Progenitor cell of endocrine pancreas (in vitro differentiated cells): ENCODE measurements around the gene TFF1. TPM values are rescaled to one million over a fixed set of nuclear protein-coding genes. Genes with fewer than 3 reads are reported as not detected.

Source experiments
- DNase-seq: peaks from one replicate; pipeline ENCODE4 v3.0.0; 2021; ENCODE audit warnings: low spot score; ENCODE audit not compliant: unreplicated experiment
- H3K27ac Mint-ChIP-seq: 2 replicates; pipeline ENCODE4 v1.8.0; 2021; ENCODE audit warnings: mild to moderate bottlenecking, moderate library complexity, mixed read lengths
- H3K27me3 Mint-ChIP-seq: 2 replicates; pipeline ENCODE4 v1.8.0; 2021; ENCODE audit warnings: mixed read lengths
- H3K36me3 Mint-ChIP-seq: 2 replicates; pipeline ENCODE4 v1.8.0; 2022; ENCODE audit warnings: mixed read lengths; ENCODE audit not compliant: insufficient read depth
- H3K4me1 Mint-ChIP-seq: 2 replicates; pipeline ENCODE4 v1.8.0; 2021; ENCODE audit warnings: low read depth, mixed read lengths
- H3K4me3 Mint-ChIP-seq: 2 replicates; pipeline ENCODE4 v1.8.0; 2021; ENCODE audit warnings: low read depth, mild to moderate bottlenecking, moderate library complexity, mixed read lengths
- H3K9me3 Mint-ChIP-seq: 2 replicates; pipeline ENCODE4 v1.8.0; 2021; ENCODE audit warnings: low read depth, mixed read lengths
- total RNA-seq: library from RNA; stranded (reverse); gene quantifications from 2 replicates; pipeline ENCODE4 v1.2.1, GENCODE V29; 2021
- TF ChIP-seq, protein P1 (sequence below): fragments of 200-600 bp; sonication (generic); IDR thresholded peaks from one replicate; pipeline ENCODE4 v1.5.0; 2021; ENCODE audit warnings: antibody characterized with exemption, mild to moderate bottlenecking; ENCODE audit not compliant: unreplicated experiment

Gene TFF1
- total RNA-seq, 1 donor from 2014 or later: 0.77 TPM

DNA sequence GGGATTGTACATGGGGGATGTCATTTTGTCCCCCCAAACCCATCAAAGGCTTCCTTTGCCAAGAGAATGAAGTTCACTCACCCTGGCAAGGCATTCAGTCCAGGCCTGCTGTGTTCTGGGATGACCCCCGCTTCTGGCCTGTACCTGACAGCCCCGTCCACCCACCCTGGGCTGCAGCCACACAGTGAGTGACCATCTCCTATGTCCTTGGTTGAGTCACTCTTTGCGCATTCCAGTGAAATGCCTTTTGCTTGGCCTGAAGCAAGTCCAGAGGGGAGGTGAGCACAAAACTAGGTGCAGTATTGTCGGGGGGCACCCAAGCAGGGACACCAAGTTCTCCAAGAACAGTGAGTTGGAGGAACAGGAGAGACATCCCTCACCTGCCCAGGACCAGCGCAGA, 19.3 kb upstream of the TFF1 start:
- DNase-seq: no peak
- Mint-ChIP-seq H3K9me3 (no peaks in the 10 kb centered on the region), H3K27ac (no peak overlapping the region), H3K4me1 (peaks cover 50% of the 10 kb centered on the region), H3K27me3 (no peaks in the 10 kb centered on the region), H3K4me3 (no peak overlapping the region), H3K36me3 (peaks cover 7% of the 10 kb centered on the region)
- TF ChIP-seq, protein P1, sequence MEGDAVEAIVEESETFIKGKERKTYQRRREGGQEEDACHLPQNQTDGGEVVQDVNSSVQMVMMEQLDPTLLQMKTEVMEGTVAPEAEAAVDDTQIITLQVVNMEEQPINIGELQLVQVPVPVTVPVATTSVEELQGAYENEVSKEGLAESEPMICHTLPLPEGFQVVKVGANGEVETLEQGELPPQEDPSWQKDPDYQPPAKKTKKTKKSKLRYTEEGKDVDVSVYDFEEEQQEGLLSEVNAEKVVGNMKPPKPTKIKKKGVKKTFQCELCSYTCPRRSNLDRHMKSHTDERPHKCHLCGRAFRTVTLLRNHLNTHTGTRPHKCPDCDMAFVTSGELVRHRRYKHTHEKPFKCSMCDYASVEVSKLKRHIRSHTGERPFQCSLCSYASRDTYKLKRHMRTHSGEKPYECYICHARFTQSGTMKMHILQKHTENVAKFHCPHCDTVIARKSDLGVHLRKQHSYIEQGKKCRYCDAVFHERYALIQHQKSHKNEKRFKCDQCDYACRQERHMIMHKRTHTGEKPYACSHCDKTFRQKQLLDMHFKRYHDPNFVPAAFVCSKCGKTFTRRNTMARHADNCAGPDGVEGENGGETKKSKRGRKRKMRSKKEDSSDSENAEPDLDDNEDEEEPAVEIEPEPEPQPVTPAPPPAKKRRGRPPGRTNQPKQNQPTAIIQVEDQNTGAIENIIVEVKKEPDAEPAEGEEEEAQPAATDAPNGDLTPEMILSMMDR: no peak

DNA sequence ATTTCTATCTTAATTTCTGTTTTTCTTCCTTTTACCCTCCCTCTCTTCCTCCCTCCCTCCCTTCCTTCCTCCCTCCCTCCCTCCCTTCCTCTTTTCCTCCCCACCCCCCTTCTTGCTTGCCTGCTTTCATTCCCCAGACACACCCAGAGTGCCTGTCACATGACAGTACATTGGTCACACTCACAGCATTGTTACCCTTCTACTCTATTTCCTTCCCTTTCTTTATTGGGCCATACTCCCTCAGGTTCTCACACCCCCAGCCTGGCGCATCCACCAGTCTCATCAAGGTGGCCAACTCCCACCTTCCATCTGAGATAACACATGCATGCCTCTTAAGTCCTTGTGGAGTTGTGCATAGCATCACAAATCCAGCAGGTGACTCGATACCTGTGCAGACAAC, 18.7 kb upstream of the TFF1 start:
- TF ChIP-seq, protein P1: no peak
- Mint-ChIP-seq H3K27me3 (no peaks in the 10 kb centered on the region), H3K4me3 (no peak overlapping the region), H3K27ac (no peak overlapping the region), H3K36me3 (peaks cover 7% of the 10 kb centered on the region), H3K9me3 (no peaks in the 10 kb centered on the region), H3K4me1 (peaks cover 43% of the 10 kb centered on the region)
- no peak for DNase-seq

DNA sequence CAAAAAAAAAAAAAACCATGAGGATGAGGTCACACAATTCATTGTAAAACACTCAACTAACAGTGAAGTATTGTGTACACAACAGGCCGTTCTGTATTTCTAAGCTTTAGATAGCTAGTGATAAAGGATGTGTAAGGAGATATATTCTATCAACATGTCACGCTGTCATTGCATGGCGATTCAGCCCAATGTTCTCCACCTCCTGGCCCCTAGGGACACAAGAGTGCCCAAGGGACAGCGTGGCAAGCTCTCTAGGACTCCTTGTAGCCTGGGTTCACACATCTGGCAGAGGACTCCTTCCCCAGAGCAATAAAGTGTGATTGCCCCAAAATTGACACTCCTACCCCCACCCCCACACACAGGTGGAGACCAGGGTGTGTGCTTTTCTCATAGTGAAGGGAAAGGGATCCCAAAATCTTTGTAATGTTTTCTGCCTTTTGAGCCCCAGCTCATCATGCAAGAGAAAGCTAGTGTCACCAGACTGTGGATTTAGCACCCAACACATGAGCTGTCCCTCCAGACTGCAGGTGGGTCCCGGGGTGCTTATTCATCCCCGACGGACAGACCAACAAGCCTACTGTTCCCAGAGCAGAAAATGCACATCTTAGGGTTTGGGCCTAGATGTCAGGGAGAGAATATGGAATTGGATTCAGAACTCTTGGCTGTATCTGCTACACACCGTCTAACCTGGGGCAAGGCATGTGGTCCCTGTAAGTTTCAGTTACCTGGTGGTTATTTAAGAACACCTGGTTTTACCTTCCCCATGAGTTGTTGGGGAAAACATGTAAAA, 18.0 kb upstream of the TFF1 start:
- H3K36me3 Mint-ChIP-seq: peaks cover 7% of the 10 kb centered on the region
- TF ChIP-seq, protein P1: no peak
- H3K27ac Mint-ChIP-seq: no peak overlapping the region
- peaks cover 37% of the 10 kb centered on the region for H3K4me1 Mint-ChIP-seq
- no peak for DNase-seq
- no peaks in the 10 kb centered on the region for H3K27me3 Mint-ChIP-seq
- H3K4me3 Mint-ChIP-seq: no peak overlapping the region
- no peaks in the 10 kb centered on the region for H3K9me3 Mint-ChIP-seq

DNA sequence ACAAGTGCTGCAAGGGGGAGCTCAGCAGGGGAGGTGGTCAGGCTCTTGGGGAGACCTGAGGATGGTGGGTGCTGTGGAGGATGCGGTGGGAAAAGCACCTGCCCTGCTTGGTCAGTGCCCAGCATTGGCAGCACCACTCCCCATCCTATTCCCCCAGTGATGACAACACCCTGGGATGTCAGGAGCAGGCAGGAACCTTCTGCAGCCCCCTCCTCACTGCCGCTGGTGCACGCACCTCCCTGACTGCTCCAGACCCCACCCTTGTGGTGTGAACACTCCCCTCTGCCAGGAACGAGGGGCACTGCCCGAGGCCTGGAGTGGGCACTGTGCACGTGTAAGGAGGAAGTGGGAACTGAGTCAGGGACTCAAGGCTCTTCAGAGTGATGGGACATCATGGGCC, 17.0 kb upstream of the TFF1 start:
- Mint-ChIP-seq H3K27ac (no peak overlapping the region), H3K4me3 (no peak overlapping the region), H3K36me3 (peaks cover 7% of the 10 kb centered on the region), H3K9me3 (no peaks in the 10 kb centered on the region), H3K27me3 (no peaks in the 10 kb centered on the region), H3K4me1 (peaks cover 28% of the 10 kb centered on the region)
- TF ChIP-seq, protein P1: no peak
- DNase-seq: no peak

DNA sequence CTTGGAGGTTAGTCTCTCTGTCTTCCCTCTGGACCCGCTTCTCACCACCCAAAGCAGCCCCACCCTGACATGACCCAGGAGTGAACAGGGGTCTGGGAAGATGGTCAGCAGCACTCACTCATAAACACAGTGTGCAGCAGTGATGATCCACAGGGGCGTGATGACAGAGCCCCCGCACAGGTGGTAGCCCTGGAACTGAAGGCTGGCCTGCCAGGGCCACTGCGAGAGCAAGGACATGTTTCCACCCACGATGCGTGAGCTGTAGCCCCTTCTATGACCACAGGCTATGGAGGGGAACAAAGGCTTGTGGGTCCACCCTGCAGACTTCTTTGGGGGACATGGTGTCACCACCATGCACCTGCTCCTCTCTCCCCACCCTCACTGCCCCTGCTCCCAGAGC, 16.6 kb upstream of the TFF1 start:
- H3K27ac Mint-ChIP-seq: no peak overlapping the region
- H3K4me3 Mint-ChIP-seq: no peak overlapping the region
- peaks cover 25% of the 10 kb centered on the region for H3K4me1 Mint-ChIP-seq
- H3K9me3 Mint-ChIP-seq: no peaks in the 10 kb centered on the region
- H3K36me3 Mint-ChIP-seq: peaks cover 7% of the 10 kb centered on the region
- TF ChIP-seq, protein P1: no peak
- H3K27me3 Mint-ChIP-seq: no peaks in the 10 kb centered on the region
- no peak for DNase-seq
